Panc1 (cell line): Measurements from ENCODE around the gene HES5.

Experiments
- POLR2AphosphoS5 ChIP-seq: IDR thresholded peaks from 2 replicates; pipeline ENCODE4 v1.6.1; 2012; ENCODE audit warnings: mild to moderate bottlenecking, low read depth, low read length, moderate library complexity
- TCF7L2 ChIP-seq: IDR thresholded peaks from 2 replicates; pipeline ENCODE4 v1.6.1; 2011; ENCODE audit warnings: mild to moderate bottlenecking, low read depth, low read length, inconsistent platforms
- TF ChIP-seq, protein P1 (sequence below): fragments of 450-650 bp; IDR thresholded peaks from 2 replicates; pipeline ENCODE4 v1.5.1; 2017; ENCODE audit warnings: mild to moderate bottlenecking

GRCh38 chr1:2528016-2528415 lies 2.0 kb downstream of the HES5 start:
- TF ChIP-seq, protein P1, sequence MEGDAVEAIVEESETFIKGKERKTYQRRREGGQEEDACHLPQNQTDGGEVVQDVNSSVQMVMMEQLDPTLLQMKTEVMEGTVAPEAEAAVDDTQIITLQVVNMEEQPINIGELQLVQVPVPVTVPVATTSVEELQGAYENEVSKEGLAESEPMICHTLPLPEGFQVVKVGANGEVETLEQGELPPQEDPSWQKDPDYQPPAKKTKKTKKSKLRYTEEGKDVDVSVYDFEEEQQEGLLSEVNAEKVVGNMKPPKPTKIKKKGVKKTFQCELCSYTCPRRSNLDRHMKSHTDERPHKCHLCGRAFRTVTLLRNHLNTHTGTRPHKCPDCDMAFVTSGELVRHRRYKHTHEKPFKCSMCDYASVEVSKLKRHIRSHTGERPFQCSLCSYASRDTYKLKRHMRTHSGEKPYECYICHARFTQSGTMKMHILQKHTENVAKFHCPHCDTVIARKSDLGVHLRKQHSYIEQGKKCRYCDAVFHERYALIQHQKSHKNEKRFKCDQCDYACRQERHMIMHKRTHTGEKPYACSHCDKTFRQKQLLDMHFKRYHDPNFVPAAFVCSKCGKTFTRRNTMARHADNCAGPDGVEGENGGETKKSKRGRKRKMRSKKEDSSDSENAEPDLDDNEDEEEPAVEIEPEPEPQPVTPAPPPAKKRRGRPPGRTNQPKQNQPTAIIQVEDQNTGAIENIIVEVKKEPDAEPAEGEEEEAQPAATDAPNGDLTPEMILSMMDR: no peak
- TF ChIP-seq POLR2AphosphoS5 (no peak), TCF7L2 (no peak)
